HG02623 (cell line): ENCODE results near the gene RANBP9.

Experiments used
- ATAC-seq: cut with Tn5 transposase; IDR thresholded peaks from one replicate; pipeline ENCODE4 v1.9.1; 2021; ENCODE audit warnings: moderate library complexity; ENCODE audit not compliant: unreplicated experiment

The RANBP9 gene

GRCh38 chr6:13604546-13605416 is 106.9 kb downstream of the RANBP9 start:
- no peak for ATAC-seq

GRCh38 chr6:13604135-13604534 is 107.5 kb downstream of the RANBP9 start:
- no peak for ATAC-seq

- ATAC-seq = no peak
Measured at GRCh38 chr6:13600036-13600435, 111.6 kb downstream of the RANBP9 start.

GRCh38 chr6:13597073-13597472 is 114.6 kb downstream of the RANBP9 start:
- no peak for ATAC-seq

GRCh38 chr6:13593720-13594119 is 117.9 kb downstream of the RANBP9 start:
- ATAC-seq = no peak

- ATAC-seq = no peak
Measured at GRCh38 chr6:13593103-13593502, 118.5 kb downstream of the RANBP9 start.

- no peak for ATAC-seq
Measured at GRCh38 chr6:13591205-13591921, 120.3 kb downstream of the RANBP9 start.

GRCh38 chr6:13590574-13591153 is 121.0 kb downstream of the RANBP9 start:
- ATAC-seq = no peak

GRCh38 chr6:13589801-13590200 is 121.8 kb downstream of the RANBP9 start:
- no peak for ATAC-seq

- ATAC-seq = no peak
Measured at GRCh38 chr6:13586603-13587542, 124.8 kb downstream of the RANBP9 start.

GRCh38 chr6:13581700-13582229 is 129.9 kb downstream of the RANBP9 start:
- ATAC-seq = no peak

GRCh38 chr6:13579911-13580310 is 131.7 kb downstream of the RANBP9 start:
- no peak for ATAC-seq

- no peak for ATAC-seq
Measured at GRCh38 chr6:13577926-13578325, 133.7 kb downstream of the RANBP9 start.

- no peak for ATAC-seq
Measured at GRCh38 chr6:13576017-13576416, 135.6 kb downstream of the RANBP9 start.

GRCh38 chr6:13575377-13575775 is 136.3 kb downstream of the RANBP9 start:
- no peak for ATAC-seq

GRCh38 chr6:13574571-13575376 is 136.9 kb downstream of the RANBP9 start, which contains the start of gene SIRT5:
Gene SIRT5, plus strand, starts transcription at chr6:13574601. Its CDS starts 9,510 bp downstream, at chr6:13584111.
- peak; percentile 59 for ATAC-seq

- peak; percentile 83 for ATAC-seq
Measured at GRCh38 chr6:13574149-13574570, 137.5 kb downstream of the RANBP9 start.

- ATAC-seq = no peak
Measured at GRCh38 chr6:13573669-13574110, 137.9 kb downstream of the RANBP9 start.

- no peak for ATAC-seq
Measured at GRCh38 chr6:13572951-13573654, 138.5 kb downstream of the RANBP9 start.
